Raji (cell line): ENCODE data around the gene TRIM66.

Experiments used
- POLR2A ChIP-seq: IDR thresholded peaks from 2 replicates; pipeline ENCODE4 v1.6.1; 2011; ENCODE audit warnings: low read depth, low read length, control low read depth; ENCODE audit not compliant: insufficient read depth

TRIM66 gene

GRCh38 chr11:8720352-8720751 lies 37.9 kb upstream of the TRIM66 start:
- no peak for TF ChIP-seq POLR2A

GRCh38 chr11:8719721-8720120 lies 37.3 kb upstream of the TRIM66 start:
- TF ChIP-seq POLR2A = no peak

GRCh38 chr11:8719211-8719649 lies 36.8 kb upstream of the TRIM66 start:
- TF ChIP-seq POLR2A = no peak

GRCh38 chr11:8717876-8718753 lies 35.6 kb upstream of the TRIM66 start:
- TF ChIP-seq POLR2A = no peak

GRCh38 chr11:8717544-8717875 lies 35.0 kb upstream of the TRIM66 start:
- TF ChIP-seq POLR2A = no peak

GRCh38 chr11:8715501-8715900 lies 33.0 kb upstream of the TRIM66 start:
- no peak for TF ChIP-seq POLR2A

- no peak for TF ChIP-seq POLR2A
These were observed 32.3 kb upstream of the TRIM66 start for GRCh38 chr11:8714622-8715225.

- no peak for TF ChIP-seq POLR2A
These were observed 31.4 kb upstream of the TRIM66 start for GRCh38 chr11:8713760-8714454.

GRCh38 chr11:8712506-8712905 lies 30.0 kb upstream of the TRIM66 start:
- no peak for TF ChIP-seq POLR2A

- TF ChIP-seq POLR2A = no peak
These were observed 29.5 kb upstream of the TRIM66 start for GRCh38 chr11:8711895-8712442.

GRCh38 chr11:8709777-8710176 lies 27.3 kb upstream of the TRIM66 start:
- TF ChIP-seq POLR2A = no peak

- TF ChIP-seq POLR2A = no peak
These were observed 26.7 kb upstream of the TRIM66 start for GRCh38 chr11:8709002-8709672.

- no peak for TF ChIP-seq POLR2A
These were observed 25.2 kb upstream of the TRIM66 start for GRCh38 chr11:8707541-8708191.

- no peak for TF ChIP-seq POLR2A
These were observed 24.4 kb upstream of the TRIM66 start for GRCh38 chr11:8706673-8707432.
